DMS 273 (cell line): ENCODE measurements around the gene NOM1.

ENCODE experiments used
- DNase-seq: peaks from one replicate; lab custom pipeline; 2025; ENCODE audit not compliant: unreplicated experiment; lab: John Stamatoyannopoulos, UW

The NOM1 gene

GRCh38 chr7:156979007-156979606, 29.6 kb downstream of the NOM1 start:
- DNase-seq: no peak

- no peak for DNase-seq
Observed at GRCh38 chr7:156979711-156980110, 30.2 kb downstream of the NOM1 start.

DNA sequence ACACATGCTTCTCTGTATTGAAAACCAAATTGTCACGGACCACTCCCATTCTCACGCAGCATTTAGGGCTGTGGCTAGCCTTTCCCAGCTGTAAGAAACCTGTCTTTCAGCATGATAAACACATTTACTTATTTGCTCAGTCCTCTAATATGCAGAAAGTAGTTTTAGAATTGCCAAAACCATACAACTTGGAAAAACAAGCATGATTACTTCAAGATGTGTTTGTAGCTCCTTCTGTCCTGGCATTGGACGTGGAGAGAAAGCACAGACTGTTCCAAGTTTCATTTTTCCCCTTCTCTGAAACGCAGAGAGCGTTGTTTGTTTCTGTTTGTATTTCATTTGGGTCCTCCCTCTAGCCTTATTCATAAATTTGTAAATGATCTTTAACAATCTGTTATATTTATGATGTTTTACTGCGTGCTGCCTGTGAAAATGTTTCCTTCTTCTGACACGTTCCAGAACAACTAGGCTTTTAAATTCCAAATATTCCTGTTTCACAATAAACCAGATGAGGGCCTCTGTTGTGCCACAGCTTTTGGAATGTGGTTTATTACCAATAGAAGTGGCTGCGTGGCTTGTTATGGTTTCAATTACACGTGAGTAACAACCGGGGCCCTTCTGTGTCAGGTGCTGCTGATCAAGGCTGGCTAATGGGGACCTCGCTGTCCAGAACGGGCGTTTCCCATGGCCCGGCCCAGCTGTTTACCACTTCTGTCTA, 34.8 kb downstream of the NOM1 start:
- peak; percentile 67 for DNase-seq

- peak; percentile 97 for DNase-seq
Observed at GRCh38 chr7:156985101-156985992, 35.8 kb downstream of the NOM1 start.

DNA sequence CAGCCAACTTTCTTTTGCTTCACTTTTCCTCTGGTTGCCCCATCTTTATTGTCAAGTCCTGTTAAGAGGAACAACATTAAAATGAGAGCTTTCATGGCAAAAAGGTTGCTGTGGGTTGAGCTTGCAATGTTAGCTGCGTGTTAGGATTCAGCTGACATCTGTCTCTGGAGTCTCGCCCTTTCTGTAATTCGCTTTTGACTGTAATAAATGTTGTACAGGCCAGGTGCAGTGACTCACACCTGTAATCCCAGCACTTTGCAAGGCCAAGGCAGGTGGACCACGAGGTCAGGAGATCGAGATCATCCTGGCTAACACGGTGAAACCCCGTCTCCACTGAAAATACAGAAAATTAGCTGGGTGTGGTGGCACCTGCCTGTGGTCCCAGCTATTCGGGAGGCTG, 36.9 kb downstream of the NOM1 start:
- no peak for DNase-seq

DNA sequence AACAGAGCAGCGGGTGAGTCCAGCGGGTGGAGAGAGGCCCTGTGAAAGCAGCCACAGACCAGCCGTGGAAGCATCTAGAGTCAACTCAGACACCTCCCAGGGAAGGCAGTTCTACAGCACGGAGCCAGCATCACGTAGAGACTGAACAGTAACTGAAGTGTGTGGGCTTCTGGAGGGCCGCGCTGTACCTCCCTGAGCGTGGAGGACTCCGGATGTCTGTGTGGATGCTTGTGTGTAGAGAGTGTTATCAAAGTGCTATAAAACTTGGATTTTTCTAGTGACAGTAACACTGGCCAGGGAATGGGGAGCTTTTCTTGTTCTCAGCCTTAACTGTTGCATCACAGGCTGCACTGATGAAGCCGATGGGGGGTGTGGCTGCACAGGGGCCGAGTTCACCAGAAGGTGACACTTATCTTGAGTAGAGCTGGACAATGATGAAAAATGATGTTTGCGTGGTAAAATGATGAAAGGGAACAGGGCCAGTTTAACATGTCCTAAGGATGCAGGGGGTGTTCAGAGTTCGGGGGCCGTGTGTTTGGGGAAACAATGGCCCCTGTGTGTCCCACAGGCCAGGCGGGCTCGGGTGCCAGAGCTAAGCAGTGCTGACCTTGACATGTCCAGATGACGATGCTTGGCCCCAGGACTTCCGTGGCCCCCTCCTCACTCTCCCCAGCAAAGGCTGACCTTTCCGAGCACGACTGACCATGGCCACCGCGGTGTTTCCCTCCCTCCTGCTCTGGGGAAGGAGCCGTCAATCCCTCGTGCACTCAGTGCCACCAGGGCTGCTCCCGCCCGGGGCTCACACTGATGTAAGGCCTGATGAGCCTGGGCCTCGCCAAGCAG, 39.1 kb downstream of the NOM1 start:
- no peak for DNase-seq

DNA sequence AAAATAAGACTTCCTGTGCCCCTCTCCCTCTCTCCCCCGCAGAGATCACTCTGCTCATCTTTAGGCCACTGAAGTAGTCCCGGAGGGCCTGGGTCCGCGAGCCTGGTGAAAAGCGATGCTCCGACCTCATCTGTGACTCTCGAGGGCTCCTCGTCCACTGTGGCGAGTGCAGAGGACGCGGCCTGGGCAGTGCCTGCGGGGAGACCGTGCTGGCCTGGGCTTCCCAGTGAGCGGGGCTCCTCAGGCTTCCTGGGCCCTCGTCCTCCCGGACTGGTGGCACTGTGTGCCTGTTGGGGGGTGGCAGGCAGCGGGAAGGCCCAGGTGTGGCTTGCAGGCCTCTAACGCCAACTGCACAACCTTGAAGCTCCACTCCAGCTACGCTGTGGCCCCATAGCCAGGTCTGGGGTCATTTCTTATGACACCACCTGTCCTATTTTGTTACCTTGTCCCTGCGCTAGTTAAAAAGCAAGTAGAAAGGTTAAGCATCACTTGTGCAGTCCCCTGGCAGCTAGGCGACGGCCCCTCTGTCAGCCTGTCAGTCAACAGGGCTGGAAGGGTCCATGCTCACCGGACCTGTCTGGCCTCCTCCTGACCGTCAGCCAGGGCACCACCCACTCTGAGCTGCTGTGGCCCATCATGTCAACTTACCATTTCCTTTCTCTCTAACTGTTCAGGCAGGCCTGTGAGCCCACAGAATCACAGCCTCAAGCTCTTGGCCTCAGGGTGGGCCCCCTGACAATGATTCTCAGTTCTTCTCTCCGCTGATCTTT, 40.4 kb downstream of the NOM1 start:
- no peak for DNase-seq

- no peak for DNase-seq
Observed at GRCh38 chr7:156993021-156993924, 43.8 kb downstream of the NOM1 start.

GRCh38 chr7:156993925-156994235, 44.4 kb downstream of the NOM1 start:
- no peak for DNase-seq

DNA sequence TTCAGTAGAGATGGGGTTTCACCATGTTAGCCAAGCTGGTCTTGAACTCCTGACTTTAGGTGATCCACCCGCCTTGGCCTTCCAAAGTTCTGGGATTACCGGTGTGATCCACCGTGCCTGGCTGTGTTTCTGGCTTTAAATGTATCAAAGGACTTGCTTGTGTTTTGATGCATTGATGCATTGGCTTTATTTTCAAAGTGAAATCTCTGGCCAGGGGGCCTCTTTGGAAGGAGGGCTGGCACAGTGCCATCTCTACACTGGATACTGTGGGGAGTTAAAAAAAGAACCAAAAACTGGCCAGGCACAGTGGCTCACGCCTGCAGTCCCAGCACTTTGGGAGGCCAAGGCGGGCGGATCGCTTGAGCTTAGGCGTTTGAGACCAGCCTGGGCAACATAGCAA, 44.9 kb downstream of the NOM1 start:
- DNase-seq: peak; percentile 32

GRCh38 chr7:156998988-156999957, 49.8 kb downstream of the NOM1 start:
- DNase-seq: no peak

DNA sequence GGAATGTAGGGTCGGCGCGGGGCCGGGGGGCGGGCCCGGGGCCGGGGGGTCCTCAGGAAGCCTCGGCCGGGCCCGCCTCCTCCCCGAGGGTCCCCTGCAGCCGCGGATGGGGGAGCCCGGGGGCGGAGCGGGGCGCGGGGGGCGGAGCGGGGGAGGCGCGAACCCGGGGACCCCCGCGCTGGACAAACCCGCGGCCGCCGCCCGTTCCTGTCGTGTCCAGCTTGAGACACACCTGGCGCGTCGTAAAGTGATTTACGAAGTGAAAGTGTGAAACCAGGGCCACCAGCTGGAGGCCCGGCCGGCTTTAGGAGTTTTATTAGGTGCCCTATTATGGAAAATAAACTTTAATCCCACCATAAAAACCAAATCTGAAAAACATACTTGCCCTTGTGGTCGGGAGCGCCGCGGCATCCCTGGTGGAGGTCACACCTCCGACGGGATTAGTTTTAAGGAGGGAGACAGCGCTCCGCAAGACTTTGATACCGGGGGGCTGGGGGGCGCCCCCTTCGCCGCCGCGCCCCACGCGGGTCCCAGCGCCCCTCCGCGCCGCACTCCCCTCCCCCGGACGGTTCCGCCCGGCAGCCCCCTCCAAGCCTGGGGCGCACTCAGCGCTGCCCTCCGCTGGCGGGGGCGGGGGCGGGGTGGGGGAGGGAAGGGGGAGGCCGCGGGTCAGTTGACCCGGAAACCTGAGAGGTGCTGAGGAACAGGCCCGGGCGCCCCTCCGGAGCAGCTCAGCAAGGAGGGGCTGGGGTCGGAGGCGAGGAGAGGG, 50.6 kb downstream of the NOM1 start:
- peak; percentile 31 for DNase-seq

- DNase-seq: no peak
Observed at GRCh38 chr7:157000741-157001653, 51.5 kb downstream of the NOM1 start.

GRCh38 chr7:157001920-157002818, 52.7 kb downstream of the NOM1 start:
- no peak for DNase-seq

- no peak for DNase-seq
Observed at GRCh38 chr7:157002819-157003421, 53.4 kb downstream of the NOM1 start.
